GM12892 (cell line): ENCODE results near the gene LCE7A.

Experiments used
- POLR2A ChIP-seq: IDR thresholded peaks from 2 replicates; pipeline ENCODE4 v1.6.1; 2011; ENCODE audit warnings: low read depth, low read length, control low read depth
- POLR2AphosphoS5 ChIP-seq: IDR thresholded peaks from 2 replicates; pipeline ENCODE4 v1.6.1; 2011; ENCODE audit warnings: low read depth, low read length, control low read depth

DNA sequence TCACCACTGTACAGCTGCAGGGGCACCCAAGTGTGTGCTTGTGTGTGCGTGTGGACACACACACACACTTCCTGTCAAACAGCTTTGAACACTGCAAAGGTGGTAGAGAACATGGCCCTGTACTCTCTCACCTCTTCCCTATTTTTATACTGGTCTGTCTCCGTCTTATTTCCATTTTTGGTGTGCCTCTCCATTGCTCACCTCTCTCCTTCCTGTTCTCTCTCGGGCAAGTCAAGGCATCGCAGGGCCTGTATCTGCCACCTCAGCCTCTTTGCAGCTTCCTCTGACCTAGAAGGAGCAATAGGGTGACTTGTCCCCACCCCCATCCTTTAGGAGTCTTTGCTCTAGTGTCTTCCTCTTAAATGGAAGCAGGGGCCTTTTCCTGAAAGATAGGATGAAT lies 20.5 kb downstream of the LCE7A start:
- TF ChIP-seq POLR2A: no peak
- no peak for TF ChIP-seq POLR2AphosphoS5
